Gastrocnemius medialis (tissue), 4 donors: ENCODE measurements around the gene PDLIM1. TPM values are rescaled to one million over a fixed set of nuclear protein-coding genes. Genes with fewer than 3 reads are reported as not detected.

Experiments
- ATAC-seq, 2 donors: fragments of 150-250 bp; one replicate each; pipeline ENCODE4 v1.9.1; 2016
- DNase-seq, 2 donors: peaks; one replicate each; pipeline ENCODE4 v3.0.0-alpha.2; 2019
- H3K27ac ChIP-seq, 4 donors: fragments of 200-600 bp; sonication (generic); 1 replicate in 1 of 4; 2 replicates in 3 of 4; pipeline ENCODE4 v1.5.1; 2016 to 2018; ENCODE audit warnings: mild to moderate bottlenecking in 2 of 4, moderate library complexity in 1 of 4
- H3K27me3 ChIP-seq, 3 donors: fragments of 200-600 bp; sonication (generic) in 2 of 3; 1 replicate in 1 of 3; 2 replicates in 2 of 3; pipeline versions ENCODE4 v1.5.1 to v1.6.0; 2016 to 2019; ENCODE audit warnings: mild to moderate bottlenecking in 1 of 3, moderate library complexity in 1 of 3
- H3K36me3 ChIP-seq, 2 donors: fragments of 200-600 bp; sonication (generic) in 1 of 2; one replicate each; pipeline ENCODE4 v1.5.1; 2017 to 2018
- H3K4me1 ChIP-seq, 2 donors: fragments of 200-600 bp; sonication (generic) in 1 of 2; one replicate each; pipeline ENCODE4 v1.5.1; 2016 to 2017; ENCODE audit warnings: mild to moderate bottlenecking in 2 of 2
- H3K4me3 ChIP-seq, 4 donors: fragments of 200-600 bp; sonication (generic) in 3 of 4; 1 replicate in 1 of 4; 2 replicates in 3 of 4; pipeline ENCODE4 v1.5.1; 2016 to 2019; ENCODE audit warnings: mild to moderate bottlenecking in 2 of 4
- H3K9me3 ChIP-seq, 3 donors: fragments of 200-600 bp; sonication (generic) in 2 of 3; 1 replicate in 1 of 3; 2 replicates in 2 of 3; pipeline ENCODE4 v1.5.1; 2016 to 2019
- CTCF ChIP-seq, 5 experiments: fragments of 450-650 bp in 3 of 5; fragments of 200-600 bp in 2 of 5; sonication (generic) in 2 of 5; IDR thresholded peaks in 4 of 5; conservative IDR thresholded peaks in 1 of 5; 1 replicate in 4 of 5; 2 replicates in 1 of 5; pipeline ENCODE4 v1.5.1; 2016 to 2019; ENCODE audit warnings: antibody characterized with exemption in 5 of 5, mild to moderate bottlenecking in 3 of 5, moderate library complexity in 3 of 5
- POLR2A ChIP-seq, 2 donors: fragments of 450-650 bp; IDR thresholded peaks; one replicate each; pipeline ENCODE4 v1.6.1; 2017; ENCODE audit warnings: antibody characterized with exemption in 2 of 2, mild to moderate bottlenecking in 2 of 2, moderate library complexity in 2 of 2
- in situ Hi-C, 4 donors: fragments of 200-750 bp; cut with MboI; loops; one replicate each; pipeline versions ENCODE4 v1.15.0 to v1.8.0; 2017; ENCODE audit warnings: low sequenced_read_pairs in 4 of 4
- intact Hi-C: fragments of 100-400 bp; cut with DNase I; formaldehyde crosslinking; loops from one replicate; pipeline ENCODE4 v1.15.1; 2023; ENCODE audit warnings: low total_unique reads
- total RNA-seq, 4 donors: library from RNA; depleted of rRNA; stranded (reverse); fragments of >200 nt; gene quantifications; one replicate each; pipeline versions ENCODE4 v1.1.0 to v1.2.3, GENCODE V29; 2016

PDLIM1 gene
- total RNA-seq, 4 donors from 2014 or later = 157 to 572 (median 272) TPM

- no peak for DNase-seq
- peak; percentile 45 to 59 for ATAC-seq
Measured at GRCh38 chr10:95247200-95247880, 43.5 kb downstream of the PDLIM1 start.

GRCh38 chr10:95246582-95247051 lies 44.2 kb downstream of the PDLIM1 start:
- H3K27ac ChIP-seq = peak overlapping the region; percentile 72 to 85 (median 78)

More at GRCh38 chr10:95247200-95247880, 43.5 kb downstream of the PDLIM1 start:
- in situ Hi-C loops (loop anchor here in 3 of 4 donors (5.0 to 25.0 kb wide), 3 partner anchors 115 to 365 kb away; no protein-coding TSS in a partner anchor), intact Hi-C loops (loop anchor here (5.0 kb wide), 1 partner anchor 40 kb away; no protein-coding TSS in a partner anchor)
- Histone ChIP-seq H3K9me3 (no peaks in the 10 kb centered on the region), H3K27ac (peak overlapping the region; percentile 72 to 85 (median 78)), H3K27me3 (no peaks in the 10 kb centered on the region), H3K4me3 (no peak overlapping the region), H3K4me1 (peaks cover 57 to 75% of the 10 kb centered on the region in 2 donors), H3K36me3 (peaks cover 0 to 27% of the 10 kb centered on the region in 2 donors)
- TF ChIP-seq POLR2A (IDR thresholded peaks at IDR 0.05) (no peak), CTCF (IDR thresholded peaks at IDR 0.05 in 4 of 5, conservative IDR thresholded peaks at IDR 0.05 in 1 of 5) (no peak)

GRCh38 chr10:95245425-95246055 lies 45.3 kb downstream of the PDLIM1 start:
- ATAC-seq = no peak
- peaks cover 44 to 63% of the 10 kb centered on the region in 2 donors for H3K4me1 ChIP-seq
- TF ChIP-seq CTCF (IDR thresholded peaks at IDR 0.05 in 4 of 5, conservative IDR thresholded peaks at IDR 0.05 in 1 of 5) (no peak), POLR2A (IDR thresholded peaks at IDR 0.05) (no peak)
- H3K36me3 ChIP-seq = peaks cover 6 to 45% of the 10 kb centered on the region in 2 donors
- peak overlapping the region; percentile 23 to 85 (median 78) for H3K27ac ChIP-seq
- intact Hi-C loops = loop anchor here (1.0 to 5.0 kb wide), 2 partner anchors 42 to 118 kb away; no protein-coding TSS in a partner anchor
- DNase-seq = no peak
- H3K27me3 ChIP-seq = no peaks in the 10 kb centered on the region
- no peak overlapping the region for H3K4me3 ChIP-seq
- H3K9me3 ChIP-seq = no peaks in the 10 kb centered on the region
- in situ Hi-C loops = loop anchor here in 3 of 4 donors (5.0 to 25.0 kb wide), 3 partner anchors 117 to 367 kb away; no protein-coding TSS in a partner anchor

More at GRCh38 chr10:95246582-95247051, 44.2 kb downstream of the PDLIM1 start:
- Histone ChIP-seq H3K27me3 (no peaks in the 10 kb centered on the region), H3K4me1 (peaks cover 50 to 74% of the 10 kb centered on the region in 2 donors), H3K4me3 (no peak overlapping the region), H3K9me3 (no peaks in the 10 kb centered on the region), H3K36me3 (peaks cover 0 to 34% of the 10 kb centered on the region in 2 donors)
- ATAC-seq (peak; percentile 40 to 65), DNase-seq (peak; percentile 52 to 64)
- in situ Hi-C loops (loop anchor here in 3 of 4 donors (5.0 to 25.0 kb wide), 3 partner anchors 116 to 366 kb away; no protein-coding TSS in a partner anchor), intact Hi-C loops (loop anchor here (1.0 to 5.0 kb wide), 2 partner anchors 41 to 117 kb away; no protein-coding TSS in a partner anchor)
- TF ChIP-seq POLR2A (IDR thresholded peaks at IDR 0.05) (no peak), CTCF (IDR thresholded peaks at IDR 0.05 in 4 of 5, conservative IDR thresholded peaks at IDR 0.05 in 1 of 5) (peak; percentile 72 to 87 (median 83))

- intact Hi-C loops (no loop called here), in situ Hi-C loops (loop anchor here in 3 of 4 donors (5.0 to 25.0 kb wide), 3 partner anchors 118 to 368 kb away; no protein-coding TSS in a partner anchor)
- Histone ChIP-seq H3K27ac (peak overlapping the region in 3 of 4 donors; percentile 44 to 85 (median 74)), H3K4me3 (no peak overlapping the region), H3K9me3 (no peaks in the 10 kb centered on the region), H3K36me3 (peaks cover 6 to 58% of the 10 kb centered on the region in 2 donors), H3K4me1 (peaks cover 30 to 50% of the 10 kb centered on the region in 2 donors), H3K27me3 (no peaks in the 10 kb centered on the region)
- TF ChIP-seq CTCF (IDR thresholded peaks at IDR 0.05 in 4 of 5, conservative IDR thresholded peaks at IDR 0.05 in 1 of 5) (no peak), POLR2A (IDR thresholded peaks at IDR 0.05) (no peak)
- no peak for ATAC-seq
- DNase-seq = no peak
Measured at GRCh38 chr10:95244152-95244551, 46.7 kb downstream of the PDLIM1 start.
